ENCODE results near the gene CNGA4.
"Not testable (repeated sequence)": the region's sequence is repeated elsewhere in the genome, so short reads cannot be mapped to it uniquely, and the experiment has no call there.

The CNGA4 gene

GRCh38 chr11:6268820-6269219 is 29.9 kb downstream of the CNGA4 start:
- DNase-seq (ENCODE audit: low spot score) = no peak

GRCh38 chr11:6269994-6270393 is 31.1 kb downstream of the CNGA4 start:
- no peak for DNase-seq (ENCODE audit: low spot score)

GRCh38 chr11:6270584-6271246 is 31.8 kb downstream of the CNGA4 start:
- no peak for DNase-seq (ENCODE audit: low spot score)

GRCh38 chr11:6271598-6271997 is 32.7 kb downstream of the CNGA4 start:
- no peak for DNase-seq (ENCODE audit: low spot score)

GRCh38 chr11:6273188-6273587 is 34.3 kb downstream of the CNGA4 start:
- no peak for DNase-seq (ENCODE audit: low spot score)

GRCh38 chr11:6280809-6281208 is 41.9 kb downstream of the CNGA4 start:
- not testable (repeated sequence) for DNase-seq (ENCODE audit: low spot score)

GRCh38 chr11:6283453-6284023 is 44.6 kb downstream of the CNGA4 start:
- no peak for DNase-seq (ENCODE audit: low spot score)

- DNase-seq (ENCODE audit: low spot score) = no peak
These were observed 45.4 kb downstream of the CNGA4 start for GRCh38 chr11:6284250-6284649.

- no peak for DNase-seq (ENCODE audit: low spot score)
These were observed 46.1 kb downstream of the CNGA4 start for GRCh38 chr11:6285019-6285418.
